Astrocyte of the spinal cord (primary cell): Measurements from ENCODE around the gene QKI.

Experiments
- DNase-seq: peaks from one replicate; pipeline ENCODE4 v3.0.0; 2011; ENCODE audit warnings: low read depth, low spot score
- H3K4me3 ChIP-seq: 2 replicates; pipeline ENCODE4 v1.5.1; 2011; ENCODE audit warnings: low read depth, mild to moderate bottlenecking, low read length, moderate library complexity
- in situ Hi-C: cut with HindIII; loops from 2 replicates; pipeline ENCODE4 v1.10.0; 2017; ENCODE audit warnings: low sequenced_read_pairs
- TF ChIP-seq, protein P1 (sequence below): IDR thresholded peaks from 2 replicates; pipeline ENCODE4 v1.5.1; 2012; ENCODE audit warnings: low read depth, mild to moderate bottlenecking, low read length, inconsistent platforms

Gene QKI

DNA sequence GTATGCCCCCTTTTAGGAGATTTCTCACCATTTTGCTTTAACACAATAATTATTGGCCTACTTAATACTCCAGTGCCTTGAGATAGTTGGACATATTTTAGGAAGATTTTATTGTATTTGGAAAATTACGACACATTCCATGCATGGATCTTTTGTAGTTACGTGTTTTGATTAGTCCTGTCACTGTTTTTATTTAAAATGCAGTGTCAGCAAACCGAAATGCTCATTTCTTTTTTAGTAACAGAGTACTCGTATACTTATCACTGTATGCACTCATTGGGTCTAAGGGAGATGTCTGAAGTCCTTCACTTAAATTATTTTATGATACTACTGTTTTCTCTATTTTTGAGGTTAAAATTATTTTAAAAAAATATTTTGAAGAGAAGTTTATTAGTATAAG is 153.8 kb downstream of the QKI start:
- no peak overlapping the region for H3K4me3 ChIP-seq
- in situ Hi-C loops, result no loop called here
- TF ChIP-seq, protein P1, sequence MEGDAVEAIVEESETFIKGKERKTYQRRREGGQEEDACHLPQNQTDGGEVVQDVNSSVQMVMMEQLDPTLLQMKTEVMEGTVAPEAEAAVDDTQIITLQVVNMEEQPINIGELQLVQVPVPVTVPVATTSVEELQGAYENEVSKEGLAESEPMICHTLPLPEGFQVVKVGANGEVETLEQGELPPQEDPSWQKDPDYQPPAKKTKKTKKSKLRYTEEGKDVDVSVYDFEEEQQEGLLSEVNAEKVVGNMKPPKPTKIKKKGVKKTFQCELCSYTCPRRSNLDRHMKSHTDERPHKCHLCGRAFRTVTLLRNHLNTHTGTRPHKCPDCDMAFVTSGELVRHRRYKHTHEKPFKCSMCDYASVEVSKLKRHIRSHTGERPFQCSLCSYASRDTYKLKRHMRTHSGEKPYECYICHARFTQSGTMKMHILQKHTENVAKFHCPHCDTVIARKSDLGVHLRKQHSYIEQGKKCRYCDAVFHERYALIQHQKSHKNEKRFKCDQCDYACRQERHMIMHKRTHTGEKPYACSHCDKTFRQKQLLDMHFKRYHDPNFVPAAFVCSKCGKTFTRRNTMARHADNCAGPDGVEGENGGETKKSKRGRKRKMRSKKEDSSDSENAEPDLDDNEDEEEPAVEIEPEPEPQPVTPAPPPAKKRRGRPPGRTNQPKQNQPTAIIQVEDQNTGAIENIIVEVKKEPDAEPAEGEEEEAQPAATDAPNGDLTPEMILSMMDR, result no peak
- DNase-seq, result no peak

DNA sequence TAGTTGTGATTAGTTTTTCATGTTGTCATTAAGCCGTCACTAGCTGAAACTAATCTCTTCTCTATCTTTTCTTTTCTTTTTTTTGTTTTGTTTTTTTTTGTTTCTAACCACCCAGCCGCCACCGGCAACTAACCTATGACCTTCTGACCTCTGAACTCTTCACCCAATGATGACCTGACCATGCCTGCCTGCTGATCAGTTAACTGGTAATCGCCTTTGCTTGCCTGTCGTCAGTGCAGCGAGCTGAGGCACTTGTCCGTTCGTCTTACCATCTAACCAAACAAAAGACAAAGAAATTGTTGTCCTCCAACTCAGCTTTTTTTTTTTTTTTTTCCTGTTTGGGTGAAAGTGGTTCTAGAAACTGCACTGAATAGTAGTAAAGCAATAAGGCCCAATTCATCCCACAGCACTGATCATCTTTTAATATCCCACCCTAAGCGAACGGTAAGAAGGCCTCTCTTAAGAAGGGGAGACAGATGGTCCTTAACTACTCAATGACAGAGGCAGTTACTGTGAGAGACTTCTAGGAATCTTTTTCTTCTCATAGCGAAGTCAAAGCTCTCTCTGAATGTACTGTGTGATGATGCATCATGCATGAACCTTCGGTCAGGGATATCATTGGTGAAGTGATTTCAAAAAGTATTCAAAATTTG is 156.2 kb downstream of the QKI start:
- H3K4me3 ChIP-seq, result no peak overlapping the region
- TF ChIP-seq, protein P1, result no peak
- no peak for DNase-seq
- in situ Hi-C loops, result no loop called here

DNA sequence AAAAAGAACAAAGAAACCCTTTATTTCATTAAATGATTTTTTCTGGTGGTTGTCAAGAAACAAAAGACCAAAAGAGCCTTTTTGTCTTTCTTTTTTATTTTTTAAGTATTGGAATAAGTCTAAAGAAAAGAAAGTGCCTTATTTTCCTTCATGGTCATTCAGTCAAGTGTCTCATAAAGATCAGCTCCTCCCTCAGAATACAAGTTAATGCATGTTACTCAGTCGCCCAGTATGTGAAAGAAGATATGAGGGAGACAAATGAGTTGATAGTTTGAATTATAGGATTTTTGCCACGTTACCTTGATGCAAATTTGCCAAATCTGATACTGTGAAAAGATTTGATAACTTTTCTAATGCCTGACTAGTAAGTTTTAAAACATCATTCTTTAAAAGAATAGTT is 157.2 kb downstream of the QKI start:
- DNase-seq, result no peak
- in situ Hi-C loops, result no loop called here
- no peak overlapping the region for H3K4me3 ChIP-seq
- TF ChIP-seq, protein P1, result no peak

DNA sequence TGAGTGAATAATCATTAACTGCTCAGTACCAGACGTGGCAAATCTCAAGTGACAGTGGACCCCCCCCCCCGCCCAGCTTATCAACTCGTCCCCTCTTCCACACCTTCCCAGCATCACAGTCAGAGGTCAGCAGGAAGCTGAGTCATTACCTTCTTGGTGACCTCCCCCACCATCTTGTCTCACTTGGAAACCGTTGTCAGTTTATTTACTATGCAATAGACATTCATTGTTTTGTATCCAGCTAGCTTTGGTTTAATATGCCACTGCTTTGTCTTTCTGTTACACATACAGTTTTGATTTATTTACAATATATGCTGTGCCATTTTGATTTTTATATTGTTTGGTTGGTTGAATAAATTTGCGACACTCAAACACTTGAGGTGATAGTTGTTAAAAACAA is 158.1 kb downstream of the QKI start:
- no peak overlapping the region for H3K4me3 ChIP-seq
- TF ChIP-seq, protein P1, result no peak
- no peak for DNase-seq
- in situ Hi-C loops, result no loop called here

DNA sequence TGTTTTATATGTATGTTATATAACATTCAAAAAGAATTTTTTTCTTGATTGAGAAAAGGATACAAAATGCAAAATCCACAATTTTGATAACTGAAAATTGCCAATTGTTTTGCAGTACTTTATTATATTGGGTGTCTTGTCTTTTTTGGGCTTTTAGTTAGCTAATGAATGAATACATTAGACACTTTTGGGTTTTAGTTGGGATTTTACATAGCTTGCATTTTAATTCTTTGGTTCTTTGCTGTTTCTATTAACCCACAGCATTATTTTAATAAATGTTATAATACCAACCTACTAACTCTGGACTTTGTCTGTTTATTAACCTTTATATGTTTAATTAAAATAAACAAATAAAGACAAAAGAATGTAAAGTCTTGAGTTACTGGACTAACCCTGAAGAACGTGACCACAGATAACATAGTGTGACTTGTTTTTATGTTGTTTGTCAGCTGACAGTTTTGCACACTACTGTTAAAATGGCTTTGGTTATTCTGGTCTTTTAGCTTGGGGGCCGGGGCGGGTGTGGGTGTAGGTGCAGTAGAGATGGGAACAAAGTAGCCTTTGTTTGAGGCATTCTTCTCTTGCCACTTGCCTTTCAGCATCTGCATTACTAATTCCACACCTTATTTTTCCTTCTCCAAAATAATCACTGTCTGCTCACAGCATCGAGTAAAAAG is 159.1 kb downstream of the QKI start:
- TF ChIP-seq, protein P1, result no peak
- in situ Hi-C loops, result no loop called here
- no peak overlapping the region for H3K4me3 ChIP-seq
- DNase-seq, result no peak

DNA sequence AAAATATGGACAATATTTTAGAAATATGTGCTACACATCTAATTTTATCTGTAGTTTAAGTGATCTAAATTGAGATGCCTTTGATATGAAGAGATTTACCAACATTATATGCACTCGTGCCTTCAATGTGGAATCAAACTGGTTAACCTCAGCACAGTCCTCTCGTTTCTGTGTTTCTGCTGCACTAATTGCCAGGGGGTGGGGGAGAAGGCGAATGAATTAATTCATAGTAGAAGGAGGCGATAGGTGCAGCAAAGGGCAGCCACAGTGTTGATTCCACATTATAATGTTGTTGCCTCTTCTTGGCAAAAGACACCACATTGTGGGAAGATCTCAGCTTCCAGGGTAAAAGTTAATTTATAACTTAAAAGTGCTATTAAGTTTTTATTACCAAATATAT is 161.6 kb downstream of the QKI start:
- in situ Hi-C loops, result no loop called here
- TF ChIP-seq, protein P1, result no peak

More for the DNA sequence above, 161.6 kb downstream of the QKI start:
- no peak overlapping the region for H3K4me3 ChIP-seq
- DNase-seq, result no peak
